ENCODE measurements around the gene ABCD1. TPM values are rescaled to one million over a fixed set of nuclear protein-coding genes. Genes with fewer than 3 reads are reported as not detected.

ABCD1 gene
- total RNA-seq, 1 experiment from 2014 or later: 9.1 TPM

DNA sequence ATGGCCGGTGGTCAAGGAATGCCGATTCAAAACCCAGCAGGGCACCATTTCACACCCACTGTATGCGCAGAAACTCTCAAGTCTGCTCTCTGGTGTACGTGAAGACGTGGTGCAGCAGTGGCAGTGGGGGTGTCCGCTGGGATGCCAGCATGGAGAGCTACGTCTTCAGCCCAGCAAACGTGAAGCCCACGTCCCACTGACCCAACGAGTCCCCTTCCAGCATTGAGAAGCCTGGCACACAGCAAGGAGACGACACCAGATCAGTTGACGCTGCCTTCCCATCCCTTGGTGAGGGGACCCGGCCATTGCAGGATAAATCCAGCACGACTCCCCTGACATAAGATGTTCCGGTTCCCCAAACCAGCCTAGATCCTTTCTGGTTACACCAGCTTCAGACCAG lies 37.2 kb downstream of the ABCD1 start:
- TF ChIP-seq, protein P1, sequence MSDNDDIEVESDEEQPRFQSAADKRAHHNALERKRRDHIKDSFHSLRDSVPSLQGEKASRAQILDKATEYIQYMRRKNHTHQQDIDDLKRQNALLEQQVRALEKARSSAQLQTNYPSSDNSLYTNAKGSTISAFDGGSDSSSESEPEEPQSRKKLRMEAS (CRISPR knock-in tag; IDR thresholded peaks at IDR 0.05): no peak
- no peak for TF ChIP-seq GRHL2 (CRISPR knock-in tag; IDR thresholded peaks at IDR 0.05; ENCODE audit: insufficient replicate concordance, severe bottlenecking)
- TF ChIP-seq FOXP1 (CRISPR knock-in tag; IDR thresholded peaks at IDR 0.05; ENCODE audit: borderline replicate concordance): no peak
- no peak for TF ChIP-seq ESRRA (CRISPR knock-in tag; IDR thresholded peaks at IDR 0.05; ENCODE audit: borderline replicate concordance)
- TF ChIP-seq HMGA2 (CRISPR knock-in tag; IDR thresholded peaks at IDR 0.05): no peak
- TF ChIP-seq, protein P2, sequence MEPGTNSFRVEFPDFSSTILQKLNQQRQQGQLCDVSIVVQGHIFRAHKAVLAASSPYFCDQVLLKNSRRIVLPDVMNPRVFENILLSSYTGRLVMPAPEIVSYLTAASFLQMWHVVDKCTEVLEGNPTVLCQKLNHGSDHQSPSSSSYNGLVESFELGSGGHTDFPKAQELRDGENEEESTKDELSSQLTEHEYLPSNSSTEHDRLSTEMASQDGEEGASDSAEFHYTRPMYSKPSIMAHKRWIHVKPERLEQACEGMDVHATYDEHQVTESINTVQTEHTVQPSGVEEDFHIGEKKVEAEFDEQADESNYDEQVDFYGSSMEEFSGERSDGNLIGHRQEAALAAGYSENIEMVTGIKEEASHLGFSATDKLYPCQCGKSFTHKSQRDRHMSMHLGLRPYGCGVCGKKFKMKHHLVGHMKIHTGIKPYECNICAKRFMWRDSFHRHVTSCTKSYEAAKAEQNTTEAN (CRISPR knock-in tag; IDR thresholded peaks at IDR 0.05): no peak
- TF ChIP-seq KAT7 (CRISPR knock-in tag; IDR thresholded peaks at IDR 0.05; ENCODE audit: borderline replicate concordance): no peak
- TF ChIP-seq ATF6 (CRISPR knock-in tag; IDR thresholded peaks at IDR 0.05): no peak
- no peak for TF ChIP-seq USF2 (CRISPR knock-in tag; IDR thresholded peaks at IDR 0.05)
- TF ChIP-seq ZNF671 (CRISPR knock-in tag; IDR thresholded peaks at IDR 0.05): no peak
- TF ChIP-seq MLX (CRISPR knock-in tag; IDR thresholded peaks at IDR 0.05): no peak
- TF ChIP-seq CREB1 (CRISPR knock-in tag; IDR thresholded peaks at IDR 0.05): no peak
- ATAC-seq (no peak), DNase-seq (ENCODE audit: low spot score) (no peak)
- no peak overlapping the region for H3K27ac Mint-ChIP-seq
- H3K4me3 Mint-ChIP-seq: no peak overlapping the region
- CTCF ChIA-PET: interaction anchor here (1.5 kb wide), 1 partner anchor 17 kb away, joined by 3 read pairs; no protein-coding TSS in a partner anchor
- H3K36me3 Mint-ChIP-seq: no peaks in the 10 kb centered on the region
- POLR2A ChIA-PET: no interaction called here
- peaks cover 3% of the 10 kb centered on the region; the same call in 1 of the 2 replicates for H3K4me1 Mint-ChIP-seq
- no peaks in the 10 kb centered on the region for H3K27me3 Mint-ChIP-seq (ENCODE audit: low read depth)
- no peaks in the 10 kb centered on the region for H3K9me3 Mint-ChIP-seq

GRCh38 chrX:153762626-153763173 lies 38.0 kb downstream of the ABCD1 start:
- CTCF ChIA-PET: interaction anchor here (1.5 to 1.6 kb wide), 2 partner anchors 18 to 184 kb away, joined by 3 to 5 read pairs; no protein-coding TSS in a partner anchor
- Mint-ChIP-seq H3K27me3 (ENCODE audit: low read depth) (no peaks in the 10 kb centered on the region), H3K27ac (no peak overlapping the region), H3K9me3 (no peaks in the 10 kb centered on the region), H3K4me1 (peaks cover 3% of the 10 kb centered on the region; the same call in 1 of the 2 replicates), H3K36me3 (no peaks in the 10 kb centered on the region), H3K4me3 (no peak overlapping the region)
- TF ChIP-seq, protein P3, sequence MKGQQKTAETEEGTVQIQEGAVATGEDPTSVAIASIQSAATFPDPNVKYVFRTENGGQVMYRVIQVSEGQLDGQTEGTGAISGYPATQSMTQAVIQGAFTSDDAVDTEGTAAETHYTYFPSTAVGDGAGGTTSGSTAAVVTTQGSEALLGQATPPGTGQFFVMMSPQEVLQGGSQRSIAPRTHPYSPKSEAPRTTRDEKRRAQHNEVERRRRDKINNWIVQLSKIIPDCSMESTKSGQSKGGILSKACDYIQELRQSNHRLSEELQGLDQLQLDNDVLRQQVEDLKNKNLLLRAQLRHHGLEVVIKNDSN (CRISPR knock-in tag; IDR thresholded peaks at IDR 0.05): no peak
- TF ChIP-seq GRHL2 (CRISPR knock-in tag; IDR thresholded peaks at IDR 0.05; ENCODE audit: insufficient replicate concordance, severe bottlenecking): no peak
- TF ChIP-seq FOXJ3 (CRISPR knock-in tag; IDR thresholded peaks at IDR 0.05; ENCODE audit: borderline replicate concordance): no peak
- TF ChIP-seq, protein P4, sequence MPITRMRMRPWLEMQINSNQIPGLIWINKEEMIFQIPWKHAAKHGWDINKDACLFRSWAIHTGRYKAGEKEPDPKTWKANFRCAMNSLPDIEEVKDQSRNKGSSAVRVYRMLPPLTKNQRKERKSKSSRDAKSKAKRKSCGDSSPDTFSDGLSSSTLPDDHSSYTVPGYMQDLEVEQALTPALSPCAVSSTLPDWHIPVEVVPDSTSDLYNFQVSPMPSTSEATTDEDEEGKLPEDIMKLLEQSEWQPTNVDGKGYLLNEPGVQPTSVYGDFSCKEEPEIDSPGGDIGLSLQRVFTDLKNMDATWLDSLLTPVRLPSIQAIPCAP (CRISPR knock-in tag; IDR thresholded peaks at IDR 0.05): no peak
- TF ChIP-seq MLX (CRISPR knock-in tag; IDR thresholded peaks at IDR 0.05): no peak
- TF ChIP-seq, protein P5, sequence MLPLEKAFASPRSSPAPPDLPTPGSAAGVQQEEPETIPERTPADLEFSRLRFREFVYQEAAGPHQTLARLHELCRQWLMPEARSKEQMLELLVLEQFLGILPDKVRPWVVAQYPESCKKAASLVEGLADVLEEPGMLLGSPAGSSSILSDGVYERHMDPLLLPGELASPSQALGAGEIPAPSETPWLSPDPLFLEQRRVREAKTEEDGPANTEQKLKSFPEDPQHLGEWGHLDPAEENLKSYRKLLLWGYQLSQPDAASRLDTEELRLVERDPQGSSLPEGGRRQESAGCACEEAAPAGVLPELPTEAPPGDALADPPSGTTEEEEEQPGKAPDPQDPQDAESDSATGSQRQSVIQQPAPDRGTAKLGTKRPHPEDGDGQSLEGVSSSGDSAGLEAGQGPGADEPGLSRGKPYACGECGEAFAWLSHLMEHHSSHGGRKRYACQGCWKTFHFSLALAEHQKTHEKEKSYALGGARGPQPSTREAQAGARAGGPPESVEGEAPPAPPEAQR (CRISPR knock-in tag; IDR thresholded peaks at IDR 0.05): no peak
- ATAC-seq: no peak
- POLR2A ChIA-PET: no interaction called here
- no peak for DNase-seq (ENCODE audit: low spot score)
